ENCODE results near the gene OR1F1. TPM values are rescaled to one million over a fixed set of nuclear protein-coding genes. Genes with fewer than 3 reads are reported as not detected.
"Not testable (repeated sequence)": the region's sequence is repeated elsewhere in the genome, so short reads cannot be mapped to it uniquely, and the experiment has no call there.

OR1F1 gene
- total RNA-seq, 1 experiment from 2014 or later, result not detected

GRCh38 chr16:3166505-3166886 lies 21.5 kb upstream of the OR1F1 start:
- no peak overlapping the region for H3K27ac Mint-ChIP-seq
- H3T11ph ChIP-seq (ENCODE audit: low read length), result no peak overlapping the region

GRCh38 chr16:3168729-3169128 lies 19.3 kb upstream of the OR1F1 start:
- not testable (repeated sequence) for H3K27ac Mint-ChIP-seq; H3K4me1 ChIP-seq (ENCODE audit: insufficient read depth, low read length); H2BK20ac ChIP-seq (ENCODE audit: low read depth, low read length, poor library complexity, severe bottlenecking); H3T11ph ChIP-seq (ENCODE audit: low read length); DNase-seq; H4K91ac ChIP-seq (ENCODE audit: insufficient read length, low read depth, low read length); H3K27ac ChIP-seq (ENCODE audit: insufficient read length, low read depth, low read length); H3K4me2 ChIP-seq (ENCODE audit: insufficient read depth, insufficient read length, low read length); H3K9me3 ChIP-seq (ENCODE audit: control insufficient read depth, low read depth, low read length); H2BK12ac ChIP-seq (ENCODE audit: insufficient read length, low read depth, low read length); H4K5ac ChIP-seq (ENCODE audit: insufficient read length, low read depth, low read length); H3K27me3 ChIP-seq (ENCODE audit: insufficient read depth, low read length); H3K23me2 ChIP-seq (ENCODE audit: insufficient read length, low read depth, low read length, poor library complexity, severe bottlenecking); H3K18ac ChIP-seq (ENCODE audit: insufficient read length, low read depth, low read length); H2AFZ ChIP-seq (ENCODE audit: low read length); H3K9me3 Mint-ChIP-seq; H2BK15ac ChIP-seq (ENCODE audit: low read depth, low read length); H3K23ac ChIP-seq (ENCODE audit: insufficient read length, low read depth, low read length); H3K79me2 ChIP-seq (ENCODE audit: insufficient read depth, low read length); H3K4me3 Mint-ChIP-seq; H3K9ac ChIP-seq (ENCODE audit: extremely low read depth, insufficient read length, low read length); H4K8ac ChIP-seq (replicated peaks; ENCODE audit: insufficient read length, low read depth, low read length); H3K79me1 ChIP-seq (ENCODE audit: insufficient read depth, low read depth, low read length, poor library complexity, severe bottlenecking); H3K14ac ChIP-seq (ENCODE audit: insufficient read depth, low read length); H3K4ac ChIP-seq (ENCODE audit: low read depth, low read length); H3K56ac ChIP-seq (ENCODE audit: insufficient read length, low read depth, low read length); H2BK5ac ChIP-seq (ENCODE audit: insufficient read length, low read length); H3K36me3 Mint-ChIP-seq (ENCODE audit: insufficient read depth in 1 of 3, low read depth in 3 of 3); H2AK5ac ChIP-seq (ENCODE audit: insufficient read length, low read length); H2BK120ac ChIP-seq (ENCODE audit: low read depth, low read length, poor library complexity, severe bottlenecking); H4K20me1 ChIP-seq (ENCODE audit: control insufficient read depth, insufficient read depth, insufficient read length)
- no CpG with 5 or more reads among the region's 7 CpGs for WGBS (ENCODE audit: extremely low coverage, insufficient read length, low lambda C conversion rate)
- H3K4me1 Mint-ChIP-seq, result peaks cover 11 to 13% of the 10 kb centered on the region in 2 experiments
- H3K27me3 Mint-ChIP-seq (ENCODE audit: low read depth), result peaks cover 25% of the 10 kb centered on the region

More at GRCh38 chr16:3166505-3166886, 21.5 kb upstream of the OR1F1 start:
- Histone ChIP-seq H2BK12ac (ENCODE audit: insufficient read length, low read depth, low read length) (no peak overlapping the region), H2BK15ac (ENCODE audit: low read depth, low read length) (no peak overlapping the region), H3K79me1 (ENCODE audit: insufficient read depth, low read depth, low read length, poor library complexity, severe bottlenecking) (no peaks in the 10 kb centered on the region), H2BK5ac (ENCODE audit: insufficient read length, low read length) (no peak overlapping the region), H4K8ac (replicated peaks; ENCODE audit: insufficient read length, low read depth, low read length) (no peak overlapping the region), H3K79me2 (ENCODE audit: insufficient read depth, low read length) (no peaks in the 10 kb centered on the region), H3K27me3 (ENCODE audit: insufficient read depth, low read length) (no peaks in the 10 kb centered on the region), H3K18ac (ENCODE audit: insufficient read length, low read depth, low read length) (no peak overlapping the region), H3K23me2 (ENCODE audit: insufficient read length, low read depth, low read length, poor library complexity, severe bottlenecking) (peaks cover 9% of the 10 kb centered on the region), H3K27ac (ENCODE audit: insufficient read length, low read depth, low read length) (no peak overlapping the region), H4K5ac (ENCODE audit: insufficient read length, low read depth, low read length) (no peak overlapping the region), H2BK120ac (ENCODE audit: low read depth, low read length, poor library complexity, severe bottlenecking) (no peak overlapping the region), H3K56ac (ENCODE audit: insufficient read length, low read depth, low read length) (no peak overlapping the region), H3K4ac (ENCODE audit: low read depth, low read length) (no peak overlapping the region), H3K9ac (ENCODE audit: extremely low read depth, insufficient read length, low read length) (no peak overlapping the region), H3K4me1 (ENCODE audit: insufficient read depth, low read length) (no peaks in the 10 kb centered on the region), H2AK5ac (ENCODE audit: insufficient read length, low read length) (no peak overlapping the region), H3K14ac (ENCODE audit: insufficient read depth, low read length) (no peak overlapping the region), H4K91ac (ENCODE audit: insufficient read length, low read depth, low read length) (no peak overlapping the region), H3K9me3 (ENCODE audit: control insufficient read depth, low read depth, low read length) (no peaks in the 10 kb centered on the region), H3K23ac (ENCODE audit: insufficient read length, low read depth, low read length) (no peak overlapping the region), H2AFZ (ENCODE audit: low read length) (no peak overlapping the region), H3K4me2 (ENCODE audit: insufficient read depth, insufficient read length, low read length) (no peak overlapping the region), H4K20me1 (ENCODE audit: control insufficient read depth, insufficient read depth, insufficient read length) (no peaks in the 10 kb centered on the region), H2BK20ac (ENCODE audit: low read depth, low read length, poor library complexity, severe bottlenecking) (no peak overlapping the region)
- H3K4me1 Mint-ChIP-seq, result peaks cover 7 to 8% of the 10 kb centered on the region in 2 experiments
- no peaks in the 10 kb centered on the region for H3K9me3 Mint-ChIP-seq
- no peak for DNase-seq
- H3K36me3 Mint-ChIP-seq (ENCODE audit: insufficient read depth in 1 of 3, low read depth in 3 of 3), result no peaks in the 10 kb centered on the region
- H3K27me3 Mint-ChIP-seq (ENCODE audit: low read depth), result peaks cover 15% of the 10 kb centered on the region
- no CpG with 5 or more reads among the region's 1 CpG for WGBS (ENCODE audit: extremely low coverage, insufficient read length, low lambda C conversion rate)
- no peak overlapping the region; a peak in 1 of 5 replicates for H3K4me3 Mint-ChIP-seq
- no peak for TF ChIP-seq CTCF (conservative IDR thresholded peaks at IDR 0.05)
